Neuronal stem cell (in vitro differentiated cells): Measurements from ENCODE around the gene C1orf198.

Experiments used
- DNase-seq: peaks from one replicate; pipeline ENCODE4 v3.0.0-alpha.2; 2013; ENCODE audit warnings: low spot score
- H2AFZ ChIP-seq: one replicate; pipeline ENCODE4 v1.6.1; 2013; ENCODE audit warnings: mild to moderate bottlenecking, low read length, inconsistent platforms
- H2AK5ac ChIP-seq: 2 replicates; pipeline ENCODE4 v1.6.1; 2013; ENCODE audit warnings: low read depth, mild to moderate bottlenecking, inconsistent platforms, low read length, moderate library complexity, mixed read lengths
- H2BK120ac ChIP-seq: 2 replicates; pipeline ENCODE4 v1.6.1; 2013; ENCODE audit warnings: low read depth, mild to moderate bottlenecking, inconsistent platforms, low read length, moderate library complexity, mixed read lengths
- H2BK12ac ChIP-seq: one replicate; pipeline ENCODE4 v1.6.1; 2013; ENCODE audit warnings: low read length, inconsistent platforms
- H2BK15ac ChIP-seq: 2 replicates; pipeline ENCODE4 v1.6.1; 2013; ENCODE audit warnings: mild to moderate bottlenecking, low read length, inconsistent platforms, mixed read lengths
- H2BK5ac ChIP-seq: one replicate; pipeline ENCODE4 v1.6.1; 2013; ENCODE audit warnings: inconsistent platforms, mild to moderate bottlenecking, low read length, moderate library complexity
- H3K14ac ChIP-seq: one replicate; pipeline ENCODE4 v1.6.1; 2013; ENCODE audit warnings: low read length, inconsistent platforms
- H3K18ac ChIP-seq: 2 replicates; pipeline ENCODE4 v1.6.1; 2013; ENCODE audit warnings: low read length, inconsistent platforms
- H3K23ac ChIP-seq: 2 replicates; pipeline ENCODE4 v1.6.1; 2013; ENCODE audit warnings: low read depth, mild to moderate bottlenecking, mixed read lengths, low read length, inconsistent platforms; ENCODE audit not compliant: poor library complexity
- H3K27ac ChIP-seq: replicated peaks from 3 replicates; pipeline ENCODE4 v1.5.1; 2013; ENCODE audit warnings: low read length, inconsistent platforms
- H3K27me3 ChIP-seq, 3 experiments: 2 replicates each; pipeline ENCODE4 v1.6.1; 2013; ENCODE audit warnings: low read length in 3 of 3, mild to moderate bottlenecking in 2 of 3, inconsistent platforms in 1 of 3, low read depth in 1 of 3, mixed read lengths in 1 of 3, moderate library complexity in 1 of 3; ENCODE audit not compliant: control insufficient read depth in 3 of 3, insufficient read depth in 3 of 3
- H3K36me3 ChIP-seq, 2 donors: replicated peaks in 1 of 2; 2 replicates each; pipeline ENCODE4 v1.6.1; 2013; ENCODE audit warnings: low read length in 2 of 2; ENCODE audit not compliant: control insufficient read depth in 2 of 2, insufficient read depth in 2 of 2
- H3K4ac ChIP-seq: 2 replicates; pipeline ENCODE4 v1.6.1; 2013; ENCODE audit warnings: inconsistent platforms, mild to moderate bottlenecking, low read length, moderate library complexity
- H3K4me1 ChIP-seq, 2 donors: 1 replicate in 1 of 2; 2 replicates in 1 of 2; pipeline ENCODE4 v1.6.1; 2013; ENCODE audit warnings: low read length in 2 of 2, low read depth in 1 of 2; ENCODE audit not compliant: control insufficient read depth in 2 of 2, insufficient read depth in 1 of 2
- H3K4me2 ChIP-seq: one replicate; pipeline ENCODE4 v1.6.1; 2013; ENCODE audit warnings: mild to moderate bottlenecking, low read length, inconsistent platforms; ENCODE audit not compliant: insufficient read depth, poor library complexity, severe bottlenecking
- H3K4me3 ChIP-seq, 2 donors: 2 replicates each; pipeline ENCODE4 v1.5.1; 2013; ENCODE audit warnings: low read length in 2 of 2, mild to moderate bottlenecking in 2 of 2, inconsistent platforms in 1 of 2, moderate library complexity in 1 of 2
- H3K79me1 ChIP-seq: one replicate; pipeline ENCODE4 v1.6.1; 2013; ENCODE audit warnings: low read depth, mild to moderate bottlenecking, inconsistent platforms, low read length, moderate library complexity
- H3K9ac ChIP-seq: one replicate; pipeline ENCODE4 v1.6.1; 2013; ENCODE audit warnings: mild to moderate bottlenecking, low read depth, low read length, inconsistent platforms; ENCODE audit not compliant: poor library complexity
- H3K9me3 ChIP-seq, 2 donors: replicated peaks in 1 of 2; 2 replicates each; pipeline versions ENCODE3 to v1.6.1; 2013; ENCODE audit warnings: low read length in 2 of 2, mild to moderate bottlenecking in 2 of 2, inconsistent platforms in 1 of 2, low read depth in 1 of 2, mixed read lengths in 1 of 2, moderate library complexity in 1 of 2; ENCODE audit not compliant: control insufficient read depth in 2 of 2, insufficient read depth in 1 of 2
- H4K8ac ChIP-seq: one replicate; pipeline ENCODE4 v1.6.1; 2013; ENCODE audit warnings: low read depth, mild to moderate bottlenecking, inconsistent platforms, low read length, moderate library complexity
- H4K91ac ChIP-seq: one replicate; pipeline ENCODE4 v1.6.1; 2013; ENCODE audit warnings: low read length, low read depth, mild to moderate bottlenecking, inconsistent platforms; ENCODE audit not compliant: poor library complexity
- WGBS, 2 donors: extraction: QIAGEN DNeasy Blood & Tissue Kit; methylation state at CpG; one replicate each; pipeline ENCODE4 v1.1.7; 2013; ENCODE audit warnings: missing lambda C conversion rate in 2 of 2, mixed read lengths in 1 of 2; ENCODE audit not compliant: insufficient read length in 2 of 2, insufficient replicate concordance in 1 of 2; ENCODE audit errors: extremely low coverage in 2 of 2; 5-methylcytosine and 5-hydroxymethylcytosine counted together

C1orf198 gene

DNA sequence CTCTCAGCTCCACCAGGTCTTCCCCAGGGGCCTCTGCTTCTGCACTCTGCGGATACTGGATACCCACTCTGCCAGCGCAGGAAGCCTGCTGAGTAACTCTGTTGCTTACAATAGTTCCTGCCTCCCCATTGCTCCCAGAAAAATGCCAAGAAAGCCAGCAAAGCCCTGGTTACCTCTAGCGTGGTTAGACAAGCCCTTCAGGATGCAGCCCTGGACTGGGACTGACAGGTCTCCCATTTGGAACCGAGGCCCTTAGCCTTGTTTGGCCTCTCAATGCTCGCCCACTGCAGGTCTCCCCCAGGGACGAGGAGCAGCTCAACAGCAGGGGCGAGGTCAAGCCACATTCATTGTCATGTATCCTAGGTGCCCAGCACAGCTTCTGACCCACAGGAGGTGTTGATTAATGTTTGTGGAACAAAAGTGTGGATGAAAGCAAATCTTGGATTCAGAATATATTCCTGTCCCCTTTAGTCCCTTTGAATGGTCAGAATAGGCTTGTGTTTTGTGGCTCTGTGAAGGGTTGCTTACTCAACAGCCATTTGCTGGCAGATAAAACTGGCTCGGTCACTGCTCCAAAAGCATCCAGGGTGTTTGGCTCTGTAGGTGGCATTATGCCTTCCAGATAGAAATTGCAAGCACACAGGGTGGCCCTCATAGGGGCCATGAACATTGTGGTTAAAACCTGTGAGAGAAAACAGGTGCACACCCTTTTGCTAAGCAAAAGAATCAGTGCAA, 58.9 kb downstream of the C1orf198 start:
- Histone ChIP-seq H2AK5ac (no peak overlapping the region), H3K23ac (no peak overlapping the region), H2AFZ (no peak overlapping the region), H2BK12ac (no peak overlapping the region), H3K18ac (no peak overlapping the region), H3K79me1 (no peaks in the 10 kb centered on the region), H3K9ac (no peak overlapping the region), H3K4me2 (no peak overlapping the region), H3K4ac (no peak overlapping the region), H4K91ac (no peak overlapping the region), H3K9me3 (peaks cover 0 to 4% of the 10 kb centered on the region in 2 donors), H2BK120ac (no peak overlapping the region), H3K4me3 (no peak overlapping the region), H3K27me3 (no peaks in the 10 kb centered on the region), H2BK15ac (no peak overlapping the region), H3K4me1 (no peaks in the 10 kb centered on the region), H2BK5ac (no peak overlapping the region), H3K36me3 (no peaks in the 10 kb centered on the region), H3K27ac (no peak overlapping the region), H3K14ac (no peak overlapping the region), H4K8ac (no peak overlapping the region)
- no CpG with 5 or more reads among the region's 8 CpGs for whole genome bisulfite sequencing, 2 donors
- DNase-seq, result no peak

GRCh38 chr1:230808281-230808872, 59.9 kb downstream of the C1orf198 start:
- Histone ChIP-seq H3K36me3 (no peaks in the 10 kb centered on the region), H4K8ac (no peak overlapping the region), H2BK120ac (no peak overlapping the region), H3K18ac (no peak overlapping the region), H2BK15ac (no peak overlapping the region), H3K79me1 (no peaks in the 10 kb centered on the region), H3K14ac (no peak overlapping the region), H3K27me3 (no peaks in the 10 kb centered on the region), H3K4me3 (no peak overlapping the region), H2BK12ac (no peak overlapping the region), H2BK5ac (no peak overlapping the region), H3K4me2 (no peak overlapping the region), H3K9ac (no peak overlapping the region), H3K23ac (no peak overlapping the region), H4K91ac (no peak overlapping the region), H3K4me1 (no peaks in the 10 kb centered on the region), H2AFZ (peak overlapping the region; percentile 1), H2AK5ac (no peak overlapping the region), H3K27ac (no peak overlapping the region), H3K4ac (no peak overlapping the region), H3K9me3 (peaks cover 0 to 4% of the 10 kb centered on the region in 2 donors)
- no peak for DNase-seq
- no CpG with 5 or more reads among the region's 4 CpGs for WGBS, 2 donors

DNA sequence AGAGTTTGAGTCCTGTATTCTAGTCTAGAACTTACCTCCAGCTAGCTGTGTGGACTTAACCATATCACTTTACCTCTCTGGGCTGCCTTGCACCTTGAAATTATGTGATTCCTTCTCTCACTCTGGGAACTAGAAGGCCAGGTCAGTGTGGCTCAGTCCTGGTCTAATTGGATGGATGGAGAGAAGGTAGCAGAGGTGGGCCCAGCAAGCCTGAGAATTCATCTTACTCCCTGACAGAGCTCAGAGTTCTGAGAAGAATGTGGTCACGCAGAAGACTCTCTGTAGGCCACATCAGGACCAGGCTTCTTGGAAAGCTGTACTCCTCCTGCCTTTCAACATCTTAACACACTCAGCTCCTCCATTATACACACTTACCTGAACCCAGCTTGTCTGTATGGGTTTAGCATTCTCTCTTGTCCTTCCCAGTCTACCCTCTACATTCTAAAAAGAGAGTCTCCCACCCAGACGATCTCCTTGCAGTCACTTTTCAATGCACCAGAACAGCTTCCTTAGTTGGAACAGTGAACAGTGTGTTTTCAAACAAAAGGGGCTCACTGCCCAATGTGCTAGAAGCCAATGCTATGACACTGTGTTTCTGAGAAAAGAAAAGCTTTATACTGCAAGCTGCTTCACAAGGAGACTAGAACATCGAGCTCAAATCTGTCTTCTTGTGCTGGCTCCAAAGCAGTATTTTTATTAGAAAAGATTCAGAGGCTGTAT, 60.6 kb downstream of the C1orf198 start:
- no peaks in the 10 kb centered on the region for H3K79me1 ChIP-seq
- H3K36me3 ChIP-seq, result no peaks in the 10 kb centered on the region
- H2AFZ ChIP-seq, result peak overlapping the region; percentile 1
- no CpG with 5 or more reads among the region's 3 CpGs for WGBS, 2 donors
- no peak overlapping the region for H3K14ac ChIP-seq
- no peak overlapping the region for H2BK120ac ChIP-seq
- H3K9ac ChIP-seq, result no peak overlapping the region
- no peaks in the 10 kb centered on the region for H3K4me1 ChIP-seq
- no peak overlapping the region for H3K4me3 ChIP-seq
- H3K4ac ChIP-seq, result no peak overlapping the region
- H3K4me2 ChIP-seq, result no peak overlapping the region
- H2BK12ac ChIP-seq, result no peak overlapping the region
- no peak overlapping the region for H4K8ac ChIP-seq
- no peak overlapping the region for H3K27ac ChIP-seq
- H3K9me3 ChIP-seq, result peaks cover 0 to 2% of the 10 kb centered on the region in 2 donors
- H4K91ac ChIP-seq, result no peak overlapping the region
- DNase-seq, result no peak
- H3K23ac ChIP-seq, result no peak overlapping the region
- no peak overlapping the region for H3K18ac ChIP-seq
- H3K27me3 ChIP-seq, result no peaks in the 10 kb centered on the region
- no peak overlapping the region for H2BK15ac ChIP-seq
- no peak overlapping the region for H2BK5ac ChIP-seq
- H2AK5ac ChIP-seq, result no peak overlapping the region

- no peak overlapping the region for H3K4ac ChIP-seq
- no peak overlapping the region for H3K4me2 ChIP-seq
- no peak overlapping the region for H3K4me3 ChIP-seq
- H2BK12ac ChIP-seq, result no peak overlapping the region
- H3K18ac ChIP-seq, result no peak overlapping the region
- H3K23ac ChIP-seq, result no peak overlapping the region
- H3K27me3 ChIP-seq, result no peaks in the 10 kb centered on the region
- H4K91ac ChIP-seq, result no peak overlapping the region
- H2AFZ ChIP-seq, result no peak overlapping the region
- WGBS, 2 donors, result no CpG with 5 or more reads among the region's 5 CpGs
- no peak overlapping the region for H3K27ac ChIP-seq
- H2BK5ac ChIP-seq, result no peak overlapping the region
- no peak overlapping the region for H2BK120ac ChIP-seq
- no peak overlapping the region for H3K14ac ChIP-seq
- no peak overlapping the region for H2AK5ac ChIP-seq
- no peak overlapping the region for H2BK15ac ChIP-seq
- DNase-seq, result no peak
- H3K9ac ChIP-seq, result no peak overlapping the region
- no peaks in the 10 kb centered on the region for H3K79me1 ChIP-seq
- no peaks in the 10 kb centered on the region for H3K9me3 ChIP-seq
- H4K8ac ChIP-seq, result no peak overlapping the region
- H3K4me1 ChIP-seq, result no peaks in the 10 kb centered on the region
- no peaks in the 10 kb centered on the region for H3K36me3 ChIP-seq
These were observed 61.3 kb downstream of the C1orf198 start for GRCh38 chr1:230807029-230807428.
